Keratinocyte (primary cell): ENCODE data around the gene BBIP1. TPM values are rescaled to one million over a fixed set of nuclear protein-coding genes. Genes with fewer than 3 reads are reported as not detected.
A peak's percentile ranks its signal among the peaks of the same experiment; 100 is the strongest.

ENCODE experiments used
- DNase-seq: peaks from one replicate; pipeline ENCODE4 v3.0.0-alpha.2; 2011; ENCODE audit warnings: low read depth, missing footprints, low spot score
- FAIRE-seq: peaks from 2 replicates; lab custom pipeline; 2011; peaks lifted over from hg19 to GRCh38; lab: Jason Lieb, UNC
- H2AFZ ChIP-seq: 2 replicates; pipeline ENCODE4 v1.6.0; 2012; ENCODE audit warnings: low read length, control low read depth, inconsistent platforms; ENCODE audit not compliant: control insufficient read depth
- H3K27ac ChIP-seq: 2 replicates; pipeline ENCODE4 v1.5.1; 2011; ENCODE audit warnings: low read length; ENCODE audit not compliant: control insufficient read depth, insufficient read depth
- H3K27me3 ChIP-seq: 3 replicates; pipeline ENCODE4 v1.6.0; 2011; ENCODE audit warnings: low read length; ENCODE audit not compliant: control insufficient read depth, insufficient read depth; ENCODE audit errors: extremely low read depth
- H3K36me3 ChIP-seq, 2 experiments: 2 replicates in 1 of 2; 3 replicates in 1 of 2; pipeline ENCODE4 v1.5.1; 2011; ENCODE audit warnings: low read length in 2 of 2, mild to moderate bottlenecking in 1 of 2; ENCODE audit not compliant: control insufficient read depth in 2 of 2, insufficient read depth in 2 of 2; ENCODE audit errors: extremely low read depth in 1 of 2
- H3K4me1 ChIP-seq: 3 replicates; pipeline ENCODE4 v1.5.1; 2011; ENCODE audit warnings: low read length; ENCODE audit not compliant: control insufficient read depth, insufficient read depth; ENCODE audit errors: extremely low read depth
- H3K4me2 ChIP-seq: 3 replicates; pipeline ENCODE4 v1.6.0; 2011; ENCODE audit warnings: low read depth, low read length; ENCODE audit not compliant: control insufficient read depth, insufficient read depth; ENCODE audit errors: extremely low read depth
- H3K4me3 ChIP-seq, 3 experiments: fragments of 200-600 bp in 1 of 3; sonication (generic) in 1 of 3; 2 replicates in 2 of 3; 3 replicates in 1 of 3; pipeline ENCODE4 v1.5.1; 2011 to 2016; ENCODE audit warnings: low read length in 3 of 3, mild to moderate bottlenecking in 3 of 3, control low read depth in 2 of 3, inconsistent platforms in 1 of 3, low read depth in 1 of 3, mixed read lengths in 1 of 3, mixed run types in 1 of 3, moderate library complexity in 1 of 3; ENCODE audit not compliant: control insufficient read depth in 2 of 3, insufficient read depth in 2 of 3; ENCODE audit errors: extremely low read depth in 1 of 3
- H3K79me2 ChIP-seq: 2 replicates; pipeline ENCODE4 v1.6.0; 2012; ENCODE audit warnings: low read length; ENCODE audit not compliant: control insufficient read depth, insufficient read depth
- H3K9ac ChIP-seq: 3 replicates; pipeline ENCODE4 v1.6.0; 2011; ENCODE audit warnings: low read length; ENCODE audit not compliant: control insufficient read depth, insufficient read depth; ENCODE audit errors: extremely low read depth
- H3K9me1 ChIP-seq: 3 replicates; pipeline ENCODE4 v1.6.0; 2011; ENCODE audit warnings: low read length; ENCODE audit not compliant: control insufficient read depth, insufficient read depth; ENCODE audit errors: extremely low read depth
- H3K9me3 ChIP-seq: 2 replicates; pipeline ENCODE4 v1.5.1; 2012; ENCODE audit warnings: low read depth, low read length; ENCODE audit not compliant: control insufficient read depth
- H4K20me1 ChIP-seq: 3 replicates; pipeline ENCODE4 v1.6.0; 2011; ENCODE audit warnings: low read length; ENCODE audit not compliant: control insufficient read depth, insufficient read depth; ENCODE audit errors: extremely low read depth
- EZH2 ChIP-seq: IDR thresholded peaks from one replicate; pipeline ENCODE4 v1.6.1; 2012; ENCODE audit warnings: inconsistent platforms, mild to moderate bottlenecking, low read length, moderate library complexity
- dilution Hi-C: fragments of 300-500 bp; cut with MboI; formaldehyde crosslinking; loops from one replicate; pipeline ENCODE4 v1.7.0; 2020; ENCODE audit warnings: low sequenced_read_pairs; ENCODE audit not compliant: extremely low pct_ligation_motif_present
- polyA plus RNA-seq, 5 experiments: library from polyadenylated mRNA; depleted of rRNA in 3 of 5; stranded (reverse) in 3 of 5; stranded (forward) in 1 of 5; unstranded in 1 of 5; fragments of >200 nt; gene quantifications; 1 replicate in 1 of 5; 2 replicates in 3 of 5; 3 replicates in 1 of 5; pipeline versions ENCODE4 v1.2.1 to v1.2.3, GENCODE V29; 2011 to 2012; ENCODE audit warnings: missing spikeins in 2 of 5, low read depth in 1 of 5, low replicate concordance in 1 of 5
- TF ChIP-seq, protein P1 (sequence below), 3 experiments: IDR thresholded peaks in 1 of 3; conservative IDR thresholded peaks in 1 of 3; optimal IDR thresholded peaks in 1 of 3; 2 replicates in 2 of 3; 3 replicates in 1 of 3; pipeline versions ENCODE3 to v1.5.1; 2011; ENCODE audit warnings: low read length in 3 of 3, mild to moderate bottlenecking in 3 of 3, moderate library complexity in 2 of 3, control low read depth in 1 of 3, inconsistent platforms in 1 of 3; ENCODE audit not compliant: insufficient read depth in 2 of 3; ENCODE audit errors: extremely low read depth in 1 of 3

Gene BBIP1
- polyA plus RNA-seq, 1 donor (not counting 4 experiments of a cell fraction or from before 2014, with no cell fraction given): 30.4 TPM

- FAIRE-seq: peak; percentile 71
These were observed 15.4 kb downstream of the BBIP1 start for GRCh38 chr10:110903280-110904278.

DNA sequence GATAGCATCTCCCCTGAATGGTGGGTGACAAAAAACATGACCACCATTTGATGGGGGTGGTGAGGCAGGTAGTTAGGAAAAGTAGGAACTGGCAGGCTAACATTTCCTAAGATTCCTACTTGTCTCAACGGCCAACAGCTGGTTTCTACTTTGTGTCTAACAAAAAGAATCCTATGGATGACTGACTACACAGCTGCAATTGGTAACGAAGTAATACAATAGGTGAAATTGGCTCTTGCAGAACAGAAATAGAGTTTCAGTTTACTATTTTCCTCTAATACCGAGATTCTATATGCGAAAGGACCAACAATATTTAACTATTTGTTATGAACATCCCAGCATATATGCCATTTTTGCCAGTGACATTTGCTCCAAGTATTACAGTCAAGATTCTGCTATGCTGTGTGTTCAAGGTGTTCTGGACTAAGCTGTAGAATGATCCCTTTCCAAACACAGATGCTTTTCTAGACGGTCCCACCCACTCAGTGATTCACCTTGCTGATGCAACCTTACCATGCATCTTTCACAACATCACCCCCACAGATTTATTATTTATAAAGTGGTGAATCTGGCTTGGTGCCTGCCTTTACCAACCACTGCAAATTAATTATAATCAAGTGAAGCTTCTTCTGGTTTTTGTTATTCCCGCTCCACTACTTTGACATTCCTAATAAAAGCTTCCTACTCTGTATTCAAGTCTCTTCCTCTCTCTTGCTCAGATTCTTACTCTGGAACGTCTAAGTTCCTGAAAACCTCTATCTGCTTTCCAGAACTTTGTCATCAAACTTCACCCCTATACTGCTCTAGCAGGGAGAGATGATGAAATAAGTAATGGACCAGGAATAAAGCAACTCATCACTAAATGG, 16.8 kb downstream of the BBIP1 start:
- peaks cover 23% of the 10 kb centered on the region for H3K4me1 ChIP-seq
- peak overlapping the region; percentile 55 for H3K4me2 ChIP-seq
- peak overlapping the region; percentile 28 for H3K9ac ChIP-seq
- H3K9me3 ChIP-seq: no peaks in the 10 kb centered on the region
- dilution Hi-C loops: no loop called here
- H3K4me3 ChIP-seq: no peak overlapping the region
- H2AFZ ChIP-seq: no peak overlapping the region
- H3K36me3 ChIP-seq: peaks cover 2 to 8% of the 10 kb centered on the region in 2 experiments
- H3K27ac ChIP-seq: peak overlapping the region; percentile 70
- H3K27me3 ChIP-seq: no peaks in the 10 kb centered on the region
- no peaks in the 10 kb centered on the region for H4K20me1 ChIP-seq
- H3K79me2 ChIP-seq: no peaks in the 10 kb centered on the region
- no peak for DNase-seq
- peak; percentile 94 for FAIRE-seq
- no peak for TF ChIP-seq EZH2
- TF ChIP-seq, protein P1, sequence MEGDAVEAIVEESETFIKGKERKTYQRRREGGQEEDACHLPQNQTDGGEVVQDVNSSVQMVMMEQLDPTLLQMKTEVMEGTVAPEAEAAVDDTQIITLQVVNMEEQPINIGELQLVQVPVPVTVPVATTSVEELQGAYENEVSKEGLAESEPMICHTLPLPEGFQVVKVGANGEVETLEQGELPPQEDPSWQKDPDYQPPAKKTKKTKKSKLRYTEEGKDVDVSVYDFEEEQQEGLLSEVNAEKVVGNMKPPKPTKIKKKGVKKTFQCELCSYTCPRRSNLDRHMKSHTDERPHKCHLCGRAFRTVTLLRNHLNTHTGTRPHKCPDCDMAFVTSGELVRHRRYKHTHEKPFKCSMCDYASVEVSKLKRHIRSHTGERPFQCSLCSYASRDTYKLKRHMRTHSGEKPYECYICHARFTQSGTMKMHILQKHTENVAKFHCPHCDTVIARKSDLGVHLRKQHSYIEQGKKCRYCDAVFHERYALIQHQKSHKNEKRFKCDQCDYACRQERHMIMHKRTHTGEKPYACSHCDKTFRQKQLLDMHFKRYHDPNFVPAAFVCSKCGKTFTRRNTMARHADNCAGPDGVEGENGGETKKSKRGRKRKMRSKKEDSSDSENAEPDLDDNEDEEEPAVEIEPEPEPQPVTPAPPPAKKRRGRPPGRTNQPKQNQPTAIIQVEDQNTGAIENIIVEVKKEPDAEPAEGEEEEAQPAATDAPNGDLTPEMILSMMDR (optimal IDR thresholded peaks at IDR 0.05 in 1 of 3, IDR thresholded peaks at IDR 0.05 in 1 of 3, conservative IDR thresholded peaks at IDR 0.05 in 1 of 3; ENCODE audit: extremely low read depth in 1 of 3, insufficient read depth in 2 of 3, low read length in 3 of 3): no peak
- H3K9me1 ChIP-seq: no peaks in the 10 kb centered on the region

More at GRCh38 chr10:110903280-110904278, 15.4 kb downstream of the BBIP1 start:
- TF ChIP-seq EZH2: no peak
- TF ChIP-seq, protein P1 (optimal IDR thresholded peaks at IDR 0.05 in 1 of 3, IDR thresholded peaks at IDR 0.05 in 1 of 3, conservative IDR thresholded peaks at IDR 0.05 in 1 of 3; ENCODE audit: extremely low read depth in 1 of 3, insufficient read depth in 2 of 3, low read length in 3 of 3): no peak
- Histone ChIP-seq H3K9me1 (no peaks in the 10 kb centered on the region), H3K4me2 (no peak overlapping the region), H3K27ac (no peak overlapping the region), H3K9ac (no peak overlapping the region), H3K36me3 (peaks cover 0 to 4% of the 10 kb centered on the region in 2 experiments), H3K27me3 (no peaks in the 10 kb centered on the region), H3K4me3 (no peak overlapping the region), H3K4me1 (peaks cover 20% of the 10 kb centered on the region), H4K20me1 (no peaks in the 10 kb centered on the region), H3K9me3 (no peaks in the 10 kb centered on the region), H3K79me2 (no peaks in the 10 kb centered on the region), H2AFZ (no peak overlapping the region)
- dilution Hi-C loops: no loop called here
- DNase-seq: no peak
